PFSK-1 (cell line): ENCODE measurements around the gene MAPK8IP3.

Experiments
- POLR2AphosphoS5 ChIP-seq: IDR thresholded peaks from 2 replicates; pipeline ENCODE4 v1.6.1; 2012; ENCODE audit warnings: low read depth, mild to moderate bottlenecking, control low read depth, low read length, moderate library complexity
- SIN3A ChIP-seq: IDR thresholded peaks from 2 replicates; pipeline ENCODE4 v1.6.1; 2012; ENCODE audit warnings: mild to moderate bottlenecking, low read length, moderate library complexity, borderline replicate concordance; ENCODE audit not compliant: insufficient read depth
- TAF1 ChIP-seq: IDR thresholded peaks from 2 replicates; pipeline ENCODE4 v1.6.1; 2012; ENCODE audit warnings: low read length, control low read depth, borderline replicate concordance; ENCODE audit not compliant: insufficient read depth

GRCh38 chr16:1709356-1709755 lies 3.4 kb downstream of the MAPK8IP3 start:
- TF ChIP-seq POLR2AphosphoS5 = no peak
- TF ChIP-seq TAF1 = no peak
- no peak for TF ChIP-seq SIN3A
